ENCODE measurements around the gene RANBP9. TPM values are rescaled to one million over a fixed set of nuclear protein-coding genes. Genes with fewer than 3 reads are reported as not detected.

The RANBP9 gene
- total RNA-seq, 1 donor from 2014 or later: 50.6 TPM

DNA sequence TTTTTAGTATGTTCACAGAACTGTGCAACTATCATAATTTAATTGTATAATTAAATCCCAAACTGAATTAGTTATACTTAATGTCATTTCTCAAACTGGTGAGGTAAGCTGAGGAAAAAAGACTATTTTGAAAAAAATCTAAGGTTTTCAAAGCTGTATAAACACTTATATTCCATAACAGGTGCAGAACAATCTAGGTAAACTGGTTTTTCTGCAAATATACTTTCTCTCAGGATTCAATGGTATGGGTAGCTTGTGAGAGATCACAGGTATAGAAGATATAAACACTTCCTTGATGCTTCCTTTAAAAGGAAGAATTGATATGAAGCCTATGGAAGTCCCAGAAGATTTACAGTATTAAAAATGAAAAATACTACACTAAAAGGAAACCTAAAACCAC, 62.8 kb downstream of the RANBP9 start:
- DNase-seq (ENCODE audit: extremely low spot score in 2 of 2): no peak
- intact Hi-C loops (cut with DNase I): no loop called here
- Histone ChIP-seq H3K4me1 (no peaks in the 10 kb centered on the region), H3K27me3 (no peaks in the 10 kb centered on the region), H3K9me3 (no peaks in the 10 kb centered on the region), H3K27ac (no peak overlapping the region), H3K36me3 (peaks cover 0 to 17% of the 10 kb centered on the region in 2 donors), H3K4me3 (no peak overlapping the region)
- TF ChIP-seq, protein P1, sequence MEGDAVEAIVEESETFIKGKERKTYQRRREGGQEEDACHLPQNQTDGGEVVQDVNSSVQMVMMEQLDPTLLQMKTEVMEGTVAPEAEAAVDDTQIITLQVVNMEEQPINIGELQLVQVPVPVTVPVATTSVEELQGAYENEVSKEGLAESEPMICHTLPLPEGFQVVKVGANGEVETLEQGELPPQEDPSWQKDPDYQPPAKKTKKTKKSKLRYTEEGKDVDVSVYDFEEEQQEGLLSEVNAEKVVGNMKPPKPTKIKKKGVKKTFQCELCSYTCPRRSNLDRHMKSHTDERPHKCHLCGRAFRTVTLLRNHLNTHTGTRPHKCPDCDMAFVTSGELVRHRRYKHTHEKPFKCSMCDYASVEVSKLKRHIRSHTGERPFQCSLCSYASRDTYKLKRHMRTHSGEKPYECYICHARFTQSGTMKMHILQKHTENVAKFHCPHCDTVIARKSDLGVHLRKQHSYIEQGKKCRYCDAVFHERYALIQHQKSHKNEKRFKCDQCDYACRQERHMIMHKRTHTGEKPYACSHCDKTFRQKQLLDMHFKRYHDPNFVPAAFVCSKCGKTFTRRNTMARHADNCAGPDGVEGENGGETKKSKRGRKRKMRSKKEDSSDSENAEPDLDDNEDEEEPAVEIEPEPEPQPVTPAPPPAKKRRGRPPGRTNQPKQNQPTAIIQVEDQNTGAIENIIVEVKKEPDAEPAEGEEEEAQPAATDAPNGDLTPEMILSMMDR (IDR thresholded peaks at IDR 0.05): no peak
- TF ChIP-seq POLR2A (IDR thresholded peaks at IDR 0.05) (no peak), POLR2AphosphoS5 (IDR thresholded peaks at IDR 0.05; ENCODE audit: insufficient read depth in 1 of 2, low read depth in 1 of 2) (no peak)

DNA sequence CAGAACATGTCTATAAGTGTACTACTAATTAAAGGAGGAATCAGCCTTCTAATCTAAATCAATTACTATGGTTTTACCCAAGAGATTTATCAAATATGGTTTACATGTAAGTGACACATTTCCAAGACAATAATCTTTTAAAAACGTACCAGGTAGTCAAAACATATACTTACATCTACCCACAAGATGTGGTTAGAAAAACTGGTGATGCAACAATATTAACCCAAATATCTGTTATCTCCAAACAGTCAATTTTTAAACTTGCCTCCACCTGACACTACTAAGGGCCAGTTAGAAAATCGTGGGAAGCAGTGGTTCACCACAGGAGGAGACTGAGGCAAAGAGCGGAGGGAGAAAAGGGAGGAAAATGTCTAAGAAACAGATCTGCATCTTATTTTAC, 68.5 kb downstream of the RANBP9 start:
- DNase-seq (ENCODE audit: extremely low spot score in 2 of 2): no peak
- peaks cover 0 to 40% of the 10 kb centered on the region in 2 donors for H3K36me3 ChIP-seq
- H3K27ac ChIP-seq: no peak overlapping the region
- intact Hi-C loops (cut with DNase I): no loop called here
- no peak for TF ChIP-seq POLR2AphosphoS5 (IDR thresholded peaks at IDR 0.05; ENCODE audit: insufficient read depth in 1 of 2, low read depth in 1 of 2)
- TF ChIP-seq, protein P1 (IDR thresholded peaks at IDR 0.05): no peak
- no peak for TF ChIP-seq POLR2A (IDR thresholded peaks at IDR 0.05)
- H3K9me3 ChIP-seq: no peaks in the 10 kb centered on the region
- no peaks in the 10 kb centered on the region for H3K4me1 ChIP-seq
- no peaks in the 10 kb centered on the region for H3K27me3 ChIP-seq
- H3K4me3 ChIP-seq: no peak overlapping the region

DNA sequence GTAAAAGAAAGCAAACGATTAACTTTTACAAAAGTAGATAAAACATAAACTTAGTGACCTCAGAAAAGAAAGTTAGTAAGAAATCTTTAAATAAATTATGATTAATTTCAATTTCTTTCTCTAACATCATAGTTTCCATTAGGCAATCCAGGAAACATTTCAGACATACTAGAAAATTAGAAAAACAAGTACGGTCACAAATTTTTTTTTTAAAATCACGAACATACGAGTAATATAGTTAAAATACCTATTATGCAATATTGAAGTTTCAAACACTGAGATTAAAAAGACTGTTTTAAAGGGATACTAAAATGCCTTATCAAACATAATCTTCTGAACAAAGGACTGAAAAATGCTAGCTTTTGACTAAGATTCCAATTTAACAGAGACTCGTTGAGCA, 70.3 kb downstream of the RANBP9 start:
- H3K4me3 ChIP-seq: no peak overlapping the region
- TF ChIP-seq, protein P1 (IDR thresholded peaks at IDR 0.05): no peak
- TF ChIP-seq POLR2A (IDR thresholded peaks at IDR 0.05) (no peak), POLR2AphosphoS5 (IDR thresholded peaks at IDR 0.05; ENCODE audit: insufficient read depth in 1 of 2, low read depth in 1 of 2) (no peak)
- intact Hi-C loops (cut with DNase I): no loop called here
- no peaks in the 10 kb centered on the region for H3K4me1 ChIP-seq
- no peak for DNase-seq (ENCODE audit: extremely low spot score in 2 of 2)
- peaks cover 0 to 52% of the 10 kb centered on the region in 2 donors for H3K36me3 ChIP-seq
- no peak overlapping the region for H3K27ac ChIP-seq
- H3K9me3 ChIP-seq: no peaks in the 10 kb centered on the region
- H3K27me3 ChIP-seq: no peaks in the 10 kb centered on the region

DNA sequence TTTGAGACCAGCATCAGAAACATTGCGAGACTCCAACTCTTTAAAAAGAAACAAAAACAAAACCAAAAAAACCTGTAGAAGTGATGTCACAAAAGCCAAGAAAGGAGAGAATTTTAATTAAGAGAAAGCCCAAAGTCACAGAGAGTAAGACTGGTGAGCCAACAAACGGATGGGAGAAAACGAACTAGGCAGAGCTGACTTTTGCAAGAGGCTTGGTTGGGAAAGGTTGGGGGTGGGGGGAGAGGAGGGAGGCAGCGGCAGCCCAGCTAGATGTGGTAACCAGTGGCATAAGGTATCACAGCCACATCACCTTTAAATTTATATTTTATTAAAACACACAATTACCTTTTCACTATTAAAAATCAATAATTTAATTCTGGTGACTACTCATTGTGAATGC, 73.0 kb downstream of the RANBP9 start:
- Histone ChIP-seq H3K4me1 (no peaks in the 10 kb centered on the region), H3K36me3 (peaks cover 0 to 47% of the 10 kb centered on the region in 2 donors), H3K9me3 (no peaks in the 10 kb centered on the region), H3K27me3 (no peaks in the 10 kb centered on the region), H3K27ac (no peak overlapping the region), H3K4me3 (no peak overlapping the region)
- TF ChIP-seq POLR2AphosphoS5 (IDR thresholded peaks at IDR 0.05; ENCODE audit: insufficient read depth in 1 of 2, low read depth in 1 of 2) (no peak), POLR2A (IDR thresholded peaks at IDR 0.05) (no peak)
- TF ChIP-seq, protein P1 (IDR thresholded peaks at IDR 0.05): no peak
- no peak for DNase-seq (ENCODE audit: extremely low spot score in 2 of 2)
- intact Hi-C loops (cut with DNase I): no loop called here

DNA sequence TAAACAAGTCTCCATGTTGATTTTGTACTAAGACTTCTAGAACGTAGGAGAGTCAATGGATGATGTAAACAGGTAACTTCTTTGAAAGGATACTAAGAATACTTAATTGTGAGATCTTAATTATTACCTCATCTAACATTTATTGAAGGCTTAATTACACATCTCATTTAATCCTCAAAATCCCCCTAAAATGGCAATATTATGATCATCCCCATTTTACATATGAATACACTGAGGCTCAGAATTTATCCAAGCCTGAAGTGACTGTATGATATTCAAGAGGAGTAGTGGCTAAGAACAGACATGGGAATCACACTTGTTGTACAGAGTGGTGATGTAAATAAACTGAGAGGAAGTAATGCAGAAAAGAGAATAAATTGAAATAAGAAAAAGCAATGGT, 73.6 kb downstream of the RANBP9 start:
- no peaks in the 10 kb centered on the region for H3K9me3 ChIP-seq
- TF ChIP-seq, protein P1 (IDR thresholded peaks at IDR 0.05): no peak
- no peak for TF ChIP-seq POLR2A (IDR thresholded peaks at IDR 0.05)
- no peak for TF ChIP-seq POLR2AphosphoS5 (IDR thresholded peaks at IDR 0.05; ENCODE audit: insufficient read depth in 1 of 2, low read depth in 1 of 2)
- H3K4me1 ChIP-seq: no peaks in the 10 kb centered on the region
- intact Hi-C loops (cut with DNase I): no loop called here
- H3K27ac ChIP-seq: no peak overlapping the region
- no peak overlapping the region for H3K4me3 ChIP-seq
- H3K36me3 ChIP-seq: peaks cover 0 to 47% of the 10 kb centered on the region in 2 donors
- DNase-seq (ENCODE audit: extremely low spot score in 2 of 2): no peak
- H3K27me3 ChIP-seq: no peaks in the 10 kb centered on the region

Measured in vagina (tissue), 2 donors.